GM18517 (cell line): ENCODE measurements around the gene PPIG.
"Not testable (repeated sequence)": the region's sequence is repeated elsewhere in the genome, so short reads cannot be mapped to it uniquely, and the experiment has no call there.

Experiments
- ATAC-seq: cut with Tn5 transposase; IDR thresholded peaks from one replicate; pipeline ENCODE4 v1.9.1; 2021; ENCODE audit warnings: mild to moderate bottlenecking, moderate library complexity; ENCODE audit not compliant: unreplicated experiment

PPIG gene

GRCh38 chr2:169584005-169584877 lies at the start of gene PPIG:
TSS of gene PPIG (plus strand) at chr2:169584351. CDS start at chr2:169604042, 19,691 bp downstream.
- peak; percentile 88 for ATAC-seq

GRCh38 chr2:169539460-169539859 lies 44.7 kb upstream of the PPIG start:
- not testable (repeated sequence) for ATAC-seq

- ATAC-seq = no peak
These were observed 44.0 kb upstream of the PPIG start for GRCh38 chr2:169540146-169540545.

GRCh38 chr2:169542433-169542832 lies 41.7 kb upstream of the PPIG start:
- ATAC-seq = no peak

- no peak for ATAC-seq
These were observed 37.4 kb upstream of the PPIG start for GRCh38 chr2:169546756-169547155.

- no peak for ATAC-seq
These were observed 22.8 kb upstream of the PPIG start for GRCh38 chr2:169561364-169561763.

GRCh38 chr2:169562084-169562483 lies 22.1 kb upstream of the PPIG start:
- ATAC-seq = not testable (repeated sequence)

GRCh38 chr2:169562519-169562918 lies 21.6 kb upstream of the PPIG start:
- no peak for ATAC-seq

- ATAC-seq = no peak
These were observed 18.5 kb upstream of the PPIG start for GRCh38 chr2:169565686-169566085.

- ATAC-seq = no peak
These were observed 14.2 kb upstream of the PPIG start for GRCh38 chr2:169569948-169570347.

- not testable (repeated sequence) for ATAC-seq
These were observed 13.4 kb upstream of the PPIG start for GRCh38 chr2:169570752-169571151.

GRCh38 chr2:169571571-169571970 lies 12.6 kb upstream of the PPIG start:
- no peak for ATAC-seq

- ATAC-seq = no peak
These were observed 12.0 kb upstream of the PPIG start for GRCh38 chr2:169572189-169572588.

GRCh38 chr2:169572821-169573159 lies 11.4 kb upstream of the PPIG start:
- no peak for ATAC-seq

GRCh38 chr2:169573160-169573973 lies 10.8 kb upstream of the PPIG start, which contains the start of gene FASTKD1:
TSS of gene FASTKD1 (minus strand) at chr2:169573865. CDS start at chr2:169572029, 1,836 bp downstream.
- ATAC-seq = peak; percentile 98

- no peak for ATAC-seq
These were observed 10.2 kb upstream of the PPIG start for GRCh38 chr2:169573974-169574299.

- not testable (repeated sequence) for ATAC-seq
These were observed 9.6 kb upstream of the PPIG start for GRCh38 chr2:169574539-169574938.

- not testable (repeated sequence) for ATAC-seq
These were observed 8.9 kb upstream of the PPIG start for GRCh38 chr2:169575264-169575663.

- ATAC-seq = no peak
These were observed 5.1 kb upstream of the PPIG start for GRCh38 chr2:169579044-169579443.

GRCh38 chr2:169582552-169583266 lies 1.4 kb upstream of the PPIG start:
- not testable (repeated sequence) for ATAC-seq

- ATAC-seq = no peak
These were observed 633 bp upstream of the PPIG start for GRCh38 chr2:169583518-169583917.
